ENCODE measurements around the gene PRKCG.

The PRKCG gene

DNA sequence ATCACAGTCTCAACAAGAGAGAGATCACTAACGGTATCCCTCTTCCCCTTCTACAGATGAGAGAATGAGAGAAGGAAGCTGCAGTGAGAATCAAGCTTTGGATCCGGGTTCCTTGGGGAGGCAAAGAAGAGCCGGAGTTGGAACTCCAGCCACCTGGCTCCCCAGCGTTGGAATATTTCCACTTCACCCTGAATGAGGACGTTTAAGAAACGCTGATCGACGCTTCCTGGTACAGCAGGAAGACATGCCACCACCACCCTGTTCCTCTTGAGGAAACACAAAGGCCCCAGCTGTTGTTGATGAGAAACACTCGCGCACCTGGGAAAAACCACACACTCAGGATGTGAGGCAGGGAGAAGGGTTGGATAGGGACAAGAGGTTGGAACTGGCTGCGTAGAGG, 69.4 kb downstream of the PRKCG start:
- TF ChIP-seq CTCF (IDR thresholded peaks at IDR 0.05; ENCODE audit: extremely low read depth, insufficient read depth, missing control alignments): no peak
- in situ Hi-C loops (cut with MboI; ENCODE audit: low pct_unique_long_range_greater_than_20kb, low sequenced_read_pairs, unreplicated experiment): no loop called here
- no peak for DNase-seq (ENCODE audit: low spot score)

- no peak for TF ChIP-seq CTCF (IDR thresholded peaks at IDR 0.05; ENCODE audit: extremely low read depth, insufficient read depth, missing control alignments)
- DNase-seq (ENCODE audit: low spot score): no peak
- in situ Hi-C loops (cut with MboI; ENCODE audit: low pct_unique_long_range_greater_than_20kb, low sequenced_read_pairs, unreplicated experiment): no loop called here
Observed at GRCh38 chr19:53951947-53952346, 70.0 kb downstream of the PRKCG start.

DNA sequence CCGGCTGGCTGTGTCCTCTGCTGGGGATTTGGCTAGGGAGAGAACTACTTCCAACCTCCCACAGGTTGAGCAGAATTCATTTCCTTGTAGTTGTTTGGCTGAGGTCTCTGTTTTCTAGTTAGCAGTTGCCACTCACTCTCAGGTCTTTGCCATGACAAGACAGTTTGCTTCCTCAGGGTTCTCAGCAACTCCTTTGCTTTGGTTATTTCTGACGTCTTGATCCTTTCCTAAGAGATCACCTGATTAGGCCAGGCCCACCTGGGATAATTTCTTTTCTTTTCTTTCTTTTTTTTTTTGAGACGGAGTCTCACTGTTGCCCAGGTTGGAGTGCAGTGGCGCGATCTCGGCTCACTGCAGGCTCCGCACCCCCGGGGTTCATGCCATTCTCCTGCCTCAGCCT, 71.4 kb downstream of the PRKCG start:
- in situ Hi-C loops (cut with MboI; ENCODE audit: low pct_unique_long_range_greater_than_20kb, low sequenced_read_pairs, unreplicated experiment): no loop called here
- TF ChIP-seq CTCF (IDR thresholded peaks at IDR 0.05; ENCODE audit: extremely low read depth, insufficient read depth, missing control alignments): no peak
- no peak for DNase-seq (ENCODE audit: low spot score)
